PFSK-1 (cell line): Measurements from ENCODE around the gene ASXL2.

Experiments
- FOXP2 ChIP-seq: optimal IDR thresholded peaks from 2 replicates; pipeline ENCODE3; 2011; ENCODE audit warnings: borderline replicate concordance, control low read depth, inconsistent platforms; ENCODE audit not compliant: insufficient read depth; ENCODE audit errors: extremely low read length, extremely low read depth
- POLR2AphosphoS5 ChIP-seq: IDR thresholded peaks from 2 replicates; pipeline ENCODE4 v1.6.1; 2012; ENCODE audit warnings: low read depth, mild to moderate bottlenecking, control low read depth, low read length, moderate library complexity
- SIN3A ChIP-seq: IDR thresholded peaks from 2 replicates; pipeline ENCODE4 v1.6.1; 2012; ENCODE audit warnings: mild to moderate bottlenecking, low read length, moderate library complexity, borderline replicate concordance; ENCODE audit not compliant: insufficient read depth
- TAF1 ChIP-seq: IDR thresholded peaks from 2 replicates; pipeline ENCODE4 v1.6.1; 2012; ENCODE audit warnings: low read length, control low read depth, borderline replicate concordance; ENCODE audit not compliant: insufficient read depth
- TF ChIP-seq, protein P1 (sequence below), 2 experiments: IDR thresholded peaks; 2 replicates each; pipeline versions ENCODE4 v1.6.1 to v1.8.0; 2011 to 2012; ENCODE audit warnings: low read depth in 2 of 2, low read length in 2 of 2, control low read depth in 1 of 2, inconsistent platforms in 1 of 2, mild to moderate bottlenecking in 1 of 2, moderate library complexity in 1 of 2; ENCODE audit not compliant: insufficient read depth in 1 of 2

Gene ASXL2

GRCh38 chr2:25835906-25836305 lies 42.4 kb downstream of the ASXL2 start:
- TF ChIP-seq TAF1 = no peak
- no peak for TF ChIP-seq FOXP2
- TF ChIP-seq, protein P1, sequence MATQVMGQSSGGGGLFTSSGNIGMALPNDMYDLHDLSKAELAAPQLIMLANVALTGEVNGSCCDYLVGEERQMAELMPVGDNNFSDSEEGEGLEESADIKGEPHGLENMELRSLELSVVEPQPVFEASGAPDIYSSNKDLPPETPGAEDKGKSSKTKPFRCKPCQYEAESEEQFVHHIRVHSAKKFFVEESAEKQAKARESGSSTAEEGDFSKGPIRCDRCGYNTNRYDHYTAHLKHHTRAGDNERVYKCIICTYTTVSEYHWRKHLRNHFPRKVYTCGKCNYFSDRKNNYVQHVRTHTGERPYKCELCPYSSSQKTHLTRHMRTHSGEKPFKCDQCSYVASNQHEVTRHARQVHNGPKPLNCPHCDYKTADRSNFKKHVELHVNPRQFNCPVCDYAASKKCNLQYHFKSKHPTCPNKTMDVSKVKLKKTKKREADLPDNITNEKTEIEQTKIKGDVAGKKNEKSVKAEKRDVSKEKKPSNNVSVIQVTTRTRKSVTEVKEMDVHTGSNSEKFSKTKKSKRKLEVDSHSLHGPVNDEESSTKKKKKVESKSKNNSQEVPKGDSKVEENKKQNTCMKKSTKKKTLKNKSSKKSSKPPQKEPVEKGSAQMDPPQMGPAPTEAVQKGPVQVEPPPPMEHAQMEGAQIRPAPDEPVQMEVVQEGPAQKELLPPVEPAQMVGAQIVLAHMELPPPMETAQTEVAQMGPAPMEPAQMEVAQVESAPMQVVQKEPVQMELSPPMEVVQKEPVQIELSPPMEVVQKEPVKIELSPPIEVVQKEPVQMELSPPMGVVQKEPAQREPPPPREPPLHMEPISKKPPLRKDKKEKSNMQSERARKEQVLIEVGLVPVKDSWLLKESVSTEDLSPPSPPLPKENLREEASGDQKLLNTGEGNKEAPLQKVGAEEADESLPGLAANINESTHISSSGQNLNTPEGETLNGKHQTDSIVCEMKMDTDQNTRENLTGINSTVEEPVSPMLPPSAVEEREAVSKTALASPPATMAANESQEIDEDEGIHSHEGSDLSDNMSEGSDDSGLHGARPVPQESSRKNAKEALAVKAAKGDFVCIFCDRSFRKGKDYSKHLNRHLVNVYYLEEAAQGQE (IDR thresholded peaks at IDR 0.05; ENCODE audit: insufficient read depth in 1 of 2, low read depth in 2 of 2, low read length in 2 of 2) = no peak
- TF ChIP-seq SIN3A = no peak
- no peak for TF ChIP-seq POLR2AphosphoS5

DNA sequence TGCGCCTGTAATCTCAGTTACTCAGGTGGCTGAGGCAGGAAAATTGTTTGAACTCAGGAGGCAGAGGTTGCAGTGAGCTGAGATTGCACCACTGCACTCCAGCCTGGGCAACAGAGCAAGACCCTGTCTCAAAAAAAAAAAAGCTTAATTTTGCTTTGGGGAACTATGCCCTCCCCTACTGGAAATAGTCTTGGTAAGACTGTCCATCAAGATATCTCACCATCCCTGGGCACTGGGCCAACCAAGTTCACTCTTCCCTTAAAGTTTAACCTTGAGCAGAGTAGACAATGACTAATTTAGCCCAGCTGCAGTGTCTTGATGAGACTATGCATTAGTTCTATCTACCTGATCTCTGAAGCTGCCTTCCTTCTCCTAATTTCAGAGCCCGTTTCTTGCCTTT lies 44.7 kb downstream of the ASXL2 start:
- TF ChIP-seq, protein P1 (IDR thresholded peaks at IDR 0.05; ENCODE audit: insufficient read depth in 1 of 2, low read depth in 2 of 2, low read length in 2 of 2) = no peak
- no peak for TF ChIP-seq TAF1
- TF ChIP-seq POLR2AphosphoS5 = no peak
- no peak for TF ChIP-seq FOXP2
- TF ChIP-seq SIN3A = no peak

GRCh38 chr2:25832897-25833296 lies 45.4 kb downstream of the ASXL2 start:
- TF ChIP-seq SIN3A (no peak), POLR2AphosphoS5 (no peak), TAF1 (no peak), FOXP2 (no peak)
- TF ChIP-seq, protein P1 (IDR thresholded peaks at IDR 0.05; ENCODE audit: insufficient read depth in 1 of 2, low read depth in 2 of 2, low read length in 2 of 2) = no peak

DNA sequence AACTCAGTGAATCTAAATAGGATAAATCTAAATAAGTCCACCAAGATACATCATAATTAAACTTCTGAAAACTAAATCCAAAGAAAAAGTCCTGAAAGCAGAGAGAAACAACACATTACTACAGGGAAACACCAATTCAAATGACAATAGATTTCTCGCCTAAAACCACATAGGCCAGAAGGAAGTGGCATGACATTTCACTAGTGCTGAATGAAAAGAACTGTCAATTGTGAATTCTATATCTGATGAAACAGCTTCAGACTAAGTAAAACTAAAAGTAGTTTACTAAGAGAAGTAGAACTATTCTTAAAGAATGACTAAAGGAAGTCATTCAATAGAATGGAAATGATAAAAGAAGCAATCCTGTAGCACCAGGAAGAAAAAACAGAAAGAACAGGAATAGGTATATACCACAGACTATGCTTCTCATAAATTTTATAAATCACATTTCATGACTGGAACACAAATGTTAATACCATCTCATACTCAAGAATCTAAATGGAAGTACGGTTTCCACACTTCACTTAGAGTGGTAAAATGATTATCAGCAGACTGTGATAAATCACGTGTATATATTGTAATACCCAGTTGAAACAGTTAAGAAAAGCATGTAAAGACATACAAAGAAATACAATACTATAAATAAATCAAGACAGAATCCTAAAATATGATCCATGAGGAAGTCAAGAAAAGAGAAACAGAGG lies 46.4 kb downstream of the ASXL2 start:
- TF ChIP-seq SIN3A = no peak
- no peak for TF ChIP-seq FOXP2
- no peak for TF ChIP-seq POLR2AphosphoS5
- TF ChIP-seq, protein P1 (IDR thresholded peaks at IDR 0.05; ENCODE audit: insufficient read depth in 1 of 2, low read depth in 2 of 2, low read length in 2 of 2) = no peak
- TF ChIP-seq TAF1 = no peak
